Neural progenitor cell (in vitro differentiated cells): ENCODE results near the gene GABRG3.

Experiments used
- CTCF ChIP-seq: fragments of 200-600 bp; sonication (generic); IDR thresholded peaks from 2 replicates; pipeline ENCODE4 v1.5.1; 2017; ENCODE audit warnings: antibody characterized with exemption, mild to moderate bottlenecking
- EZH2phosphoT487 ChIP-seq: fragments of 200-600 bp; sonication (generic); IDR thresholded peaks from 2 replicates; pipeline ENCODE4 v1.6.1; 2017; ENCODE audit warnings: antibody characterized with exemption

- no peak for TF ChIP-seq CTCF
- no peak for TF ChIP-seq EZH2phosphoT487
These were observed 508.5 kb downstream of the GABRG3 start for GRCh38 chr15:27479296-27480140.
